ENCODE measurements around the gene TENM4.

Gene TENM4

GRCh38 chr11:79414041-79414440 is 26.8 kb downstream of the TENM4 start:
- ChIA-PET CTCF (no interaction called here), POLR2A (interaction anchor here (0.8 kb wide), 1 partner anchor 8 kb away, joined by 3 read pairs; no protein-coding TSS in a partner anchor)
- no peak for DNase-seq (ENCODE audit: extremely low spot score)
- TF ChIP-seq ZNF384 (IDR thresholded peaks at IDR 0.05): no peak
- TF ChIP-seq FOXM1 (IDR thresholded peaks at IDR 0.05; ENCODE audit: borderline replicate concordance): no peak
- no peak for TF ChIP-seq HDGF (IDR thresholded peaks at IDR 0.05; ENCODE audit: borderline replicate concordance)
- no peak for TF ChIP-seq NFRKB (IDR thresholded peaks at IDR 0.05)
- TF ChIP-seq ELF4 (IDR thresholded peaks at IDR 0.05): no peak
- no peak for TF ChIP-seq L3MBTL2 (conservative IDR thresholded peaks at IDR 0.05)
- TF ChIP-seq SP1 (IDR thresholded peaks at IDR 0.05): no peak
- TF ChIP-seq SUZ12 (IDR thresholded peaks at IDR 0.05): no peak
- TF ChIP-seq CTBP1 (IDR thresholded peaks at IDR 0.05; ENCODE audit: borderline replicate concordance): no peak
- no peak for TF ChIP-seq TARDBP (IDR thresholded peaks at IDR 0.05)
- TF ChIP-seq PKNOX1 (IDR thresholded peaks at IDR 0.05): no peak
- TF ChIP-seq LEF1 (IDR thresholded peaks at IDR 0.05; ENCODE audit: borderline replicate concordance): no peak
- TF ChIP-seq ARNT (IDR thresholded peaks at IDR 0.05): no peak
- TF ChIP-seq FOXK2 (IDR thresholded peaks at IDR 0.05): no peak

- ChIA-PET POLR2A (interaction anchor here (0.8 kb wide), 1 partner anchor 8 kb away, joined by 3 read pairs; no protein-coding TSS in a partner anchor), CTCF (interaction anchor here (0.7 kb wide), 1 partner anchor 11 kb away, joined by 3 read pairs; no protein-coding TSS in a partner anchor)
- TF ChIP-seq FOXA1 (IDR thresholded peaks at IDR 0.05): no peak
- no peak for TF ChIP-seq NFRKB (IDR thresholded peaks at IDR 0.05)
- DNase-seq (ENCODE audit: extremely low spot score): peak; percentile 17
These were observed 27.6 kb downstream of the TENM4 start for GRCh38 chr11:79413268-79413667.

- TF ChIP-seq L3MBTL2 (conservative IDR thresholded peaks at IDR 0.05) (no peak), ARNT (IDR thresholded peaks at IDR 0.05) (no peak), CTBP1 (IDR thresholded peaks at IDR 0.05; ENCODE audit: borderline replicate concordance) (no peak), LEF1 (IDR thresholded peaks at IDR 0.05; ENCODE audit: borderline replicate concordance) (no peak), FOXK2 (IDR thresholded peaks at IDR 0.05) (no peak), TARDBP (IDR thresholded peaks at IDR 0.05) (no peak), FOXM1 (IDR thresholded peaks at IDR 0.05; ENCODE audit: borderline replicate concordance) (no peak), NFRKB (IDR thresholded peaks at IDR 0.05) (no peak), SUZ12 (IDR thresholded peaks at IDR 0.05) (no peak), ZNF384 (IDR thresholded peaks at IDR 0.05) (no peak), FOXA1 (IDR thresholded peaks at IDR 0.05) (no peak), ELF4 (IDR thresholded peaks at IDR 0.05) (no peak), HDGF (IDR thresholded peaks at IDR 0.05; ENCODE audit: borderline replicate concordance) (no peak), SP1 (IDR thresholded peaks at IDR 0.05) (no peak), BHLHE40 (IDR thresholded peaks at IDR 0.05; ENCODE audit: borderline replicate concordance) (no peak)
- no peak for DNase-seq (ENCODE audit: extremely low spot score)
- ChIA-PET CTCF (interaction anchor here (0.7 kb wide), 1 partner anchor 10 kb away, joined by 3 read pairs; no protein-coding TSS in a partner anchor), POLR2A (no interaction called here)
These were observed 28.1 kb downstream of the TENM4 start for GRCh38 chr11:79412761-79413160.

DNA sequence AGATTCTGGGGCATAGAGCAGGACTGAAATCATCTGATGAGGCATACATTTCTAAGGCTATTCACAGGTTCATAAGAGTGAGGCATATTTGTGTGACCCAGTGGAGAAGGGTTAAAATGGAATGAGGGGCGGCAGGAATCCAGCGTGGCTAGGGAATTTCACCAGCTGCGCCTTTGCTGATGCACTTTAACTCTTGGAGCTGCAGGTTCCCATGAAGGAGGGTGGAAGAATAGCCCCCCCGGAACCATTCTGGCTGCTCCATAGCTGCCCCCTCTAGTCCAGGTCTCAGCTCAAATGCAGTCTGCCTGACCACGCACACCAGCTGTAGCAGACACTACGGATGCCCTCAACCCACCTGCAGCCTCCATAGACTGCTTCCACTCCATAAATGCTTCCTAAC is 31.5 kb downstream of the TENM4 start:
- POLR2A ChIA-PET: no interaction called here
- TF ChIP-seq NFRKB (IDR thresholded peaks at IDR 0.05) (no peak), FOXK2 (IDR thresholded peaks at IDR 0.05) (no peak), FOXA1 (IDR thresholded peaks at IDR 0.05) (no peak), PKNOX1 (IDR thresholded peaks at IDR 0.05) (no peak)
- no peak for DNase-seq (ENCODE audit: extremely low spot score)
- CTCF ChIA-PET: interaction anchor here (2.2 kb wide), 1 partner anchor 8 kb away, joined by 8 read pairs; no protein-coding TSS in a partner anchor

- CTCF ChIA-PET: no interaction called here
- TF ChIP-seq SP1 (IDR thresholded peaks at IDR 0.05): no peak
- no peak for TF ChIP-seq NFRKB (IDR thresholded peaks at IDR 0.05)
- TF ChIP-seq LEF1 (IDR thresholded peaks at IDR 0.05; ENCODE audit: borderline replicate concordance): no peak
- no peak for TF ChIP-seq FOXK2 (IDR thresholded peaks at IDR 0.05)
- TF ChIP-seq ZNF384 (IDR thresholded peaks at IDR 0.05): no peak
- TF ChIP-seq CTBP1 (IDR thresholded peaks at IDR 0.05; ENCODE audit: borderline replicate concordance): no peak
- TF ChIP-seq ARNT (IDR thresholded peaks at IDR 0.05): no peak
- no peak for TF ChIP-seq ELF4 (IDR thresholded peaks at IDR 0.05)
- no peak for DNase-seq (ENCODE audit: extremely low spot score)
- POLR2A ChIA-PET: no interaction called here
These were observed 34.5 kb downstream of the TENM4 start for GRCh38 chr11:79406376-79406775.

DNA sequence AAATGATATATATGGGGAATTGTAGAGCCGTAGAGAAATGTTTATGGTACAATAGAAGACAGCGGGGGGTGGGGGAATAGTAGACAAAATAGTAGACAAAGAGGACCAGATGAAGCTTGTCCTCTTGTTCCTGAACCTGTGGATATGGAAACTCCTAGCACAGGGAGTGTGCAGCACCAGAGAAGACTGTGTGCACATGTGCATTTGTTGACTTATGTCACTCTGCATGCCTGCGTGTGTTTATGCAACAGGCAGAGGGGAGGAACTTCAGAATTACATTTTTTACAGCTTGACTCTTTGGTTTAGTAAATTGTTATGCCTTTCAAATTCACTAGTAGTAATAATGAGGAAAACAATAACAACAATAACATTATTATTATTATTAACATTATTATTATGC is 36.0 kb downstream of the TENM4 start:
- ChIA-PET CTCF (no interaction called here), POLR2A (no interaction called here)
- TF ChIP-seq ZNF384 (IDR thresholded peaks at IDR 0.05) (no peak), NFRKB (IDR thresholded peaks at IDR 0.05) (no peak)
- no peak for DNase-seq (ENCODE audit: extremely low spot score)

DNA sequence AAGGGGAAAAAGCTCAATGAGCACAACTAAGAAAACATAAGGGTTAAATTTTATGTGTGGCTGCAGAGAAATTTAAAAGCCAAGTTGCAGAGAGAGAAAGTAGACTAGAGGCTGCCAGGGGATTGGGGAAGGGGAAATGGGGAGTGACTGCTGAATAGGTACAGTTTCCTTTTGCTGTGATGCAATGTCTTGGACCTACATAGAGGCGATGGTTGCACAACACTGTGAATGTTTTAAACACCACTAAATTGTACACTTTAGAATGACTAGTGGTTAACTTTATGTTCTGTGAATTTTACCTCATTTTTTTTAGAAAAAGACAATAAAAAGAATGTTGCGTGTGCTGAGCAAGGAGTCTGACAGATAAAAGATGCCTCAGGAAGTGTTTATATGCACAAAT is 36.5 kb downstream of the TENM4 start:
- TF ChIP-seq CTBP1 (IDR thresholded peaks at IDR 0.05; ENCODE audit: borderline replicate concordance): no peak
- no peak for TF ChIP-seq PKNOX1 (IDR thresholded peaks at IDR 0.05)
- no peak for TF ChIP-seq ZNF384 (IDR thresholded peaks at IDR 0.05)
- no peak for DNase-seq (ENCODE audit: extremely low spot score)
- POLR2A ChIA-PET: no interaction called here
- CTCF ChIA-PET: no interaction called here

Data from HEK293T (cell line).